Testis (tissue), 3 donors: Measurements from ENCODE around the gene NFE2L3. TPM values are rescaled to one million over a fixed set of nuclear protein-coding genes. Genes with fewer than 3 reads are reported as not detected.
"Not testable (repeated sequence)": the region's sequence is repeated elsewhere in the genome, so short reads cannot be mapped to it uniquely, and the experiment has no call there.

Experiments
- DNase-seq: peaks from one replicate; pipeline ENCODE4 v3.0.0-alpha.2; 2019
- H3K27ac ChIP-seq, 2 donors: fragments of 200-600 bp; sonication (generic); one replicate each; pipeline ENCODE4 v1.5.1; 2019
- H3K27me3 ChIP-seq: fragments of 200-600 bp; sonication (generic); one replicate; pipeline ENCODE4 v1.5.1; 2019
- H3K36me3 ChIP-seq: fragments of 200-600 bp; sonication (generic); one replicate; pipeline ENCODE4 v1.5.1; 2017; ENCODE audit warnings: low read depth; ENCODE audit errors: missing control alignments
- H3K4me1 ChIP-seq: fragments of 200-600 bp; sonication (generic); one replicate; pipeline ENCODE4 v1.5.1; 2019
- H3K4me3 ChIP-seq, 2 donors: fragments of 200-600 bp; sonication (generic); one replicate each; pipeline ENCODE4 v1.5.1; 2017 to 2019
- H3K9me3 ChIP-seq: fragments of 200-600 bp; sonication (generic); one replicate; pipeline ENCODE4 v1.5.1; 2017
- POLR2A ChIP-seq: fragments of 450-650 bp; IDR thresholded peaks from one replicate; pipeline ENCODE4 v1.6.1; 2017; ENCODE audit warnings: antibody characterized with exemption, mild to moderate bottlenecking, moderate library complexity
- WGBS, 2 donors: methylation state at CpG; one replicate each; pipeline ENCODE4 v1.1.5; 2018; 5-methylcytosine and 5-hydroxymethylcytosine counted together
- intact Hi-C: fragments of 100-400 bp; cut with DNase I; formaldehyde crosslinking; loops from one replicate; pipeline ENCODE4 v1.15.1; 2023; ENCODE audit warnings: low total_unique reads
- polyA plus RNA-seq: library from polyadenylated mRNA; stranded (reverse); fragments of 350-450 nt; fragmentation: Illumina TruSeq; extraction: RNeasy Lipid Tissue Mini Kit (QIAGEN cat#74804); gene quantifications from one replicate; pipeline ENCODE4 v1.2.3, GENCODE V29; 2014; ENCODE audit warnings: low read depth, low replicate concordance; ENCODE audit not compliant: insufficient read depth
- total RNA-seq, 2 donors: library from RNA; depleted of rRNA; stranded (reverse); fragments of >200 nt; gene quantifications; one replicate each; pipeline ENCODE4 v1.2.3, GENCODE V29; 2016
- TF ChIP-seq, protein P1 (sequence below), 3 experiments: fragments of 450-650 bp in 2 of 3; fragments of 200-600 bp in 1 of 3; sonication (generic) in 1 of 3; IDR thresholded peaks; one replicate each; pipeline ENCODE4 v1.5.1; 2016 to 2019; ENCODE audit warnings: antibody characterized with exemption in 3 of 3, mild to moderate bottlenecking in 2 of 3, moderate library complexity in 1 of 3

The NFE2L3 gene
- total and polyA plus RNA-seq, 3 donors from 2014 or later, result 3.3 to 4.2 (median 4.2) TPM

DNA sequence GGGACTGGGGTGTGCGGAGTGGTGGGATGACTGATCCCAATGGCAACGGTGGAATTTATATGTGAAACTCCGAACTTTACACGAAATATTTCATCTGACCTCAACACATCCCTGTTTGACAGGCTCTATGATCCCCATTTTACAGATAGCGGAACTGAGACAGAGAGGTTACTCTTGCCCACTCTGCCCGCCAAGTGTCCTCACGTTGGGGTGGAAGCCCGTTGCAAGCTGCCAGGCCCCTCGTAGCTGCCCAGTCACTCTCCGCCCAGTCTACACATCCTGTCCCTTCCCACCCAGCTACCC, 397 bp upstream of the NFE2L3 start:
- Histone ChIP-seq H3K27ac (no peak overlapping the region), H3K27me3 (no peaks in the 10 kb centered on the region), H3K4me3 (peak overlapping the region; percentile 50 to 62), H3K36me3 (no peaks in the 10 kb centered on the region), H3K4me1 (no peaks in the 10 kb centered on the region), H3K9me3 (no peaks in the 10 kb centered on the region)
- WGBS, 2 donors, result 37 to 56% methylated on average over 10 of the region's 10 CpGs
- intact Hi-C loops, result no loop called here
- TF ChIP-seq, protein P1, sequence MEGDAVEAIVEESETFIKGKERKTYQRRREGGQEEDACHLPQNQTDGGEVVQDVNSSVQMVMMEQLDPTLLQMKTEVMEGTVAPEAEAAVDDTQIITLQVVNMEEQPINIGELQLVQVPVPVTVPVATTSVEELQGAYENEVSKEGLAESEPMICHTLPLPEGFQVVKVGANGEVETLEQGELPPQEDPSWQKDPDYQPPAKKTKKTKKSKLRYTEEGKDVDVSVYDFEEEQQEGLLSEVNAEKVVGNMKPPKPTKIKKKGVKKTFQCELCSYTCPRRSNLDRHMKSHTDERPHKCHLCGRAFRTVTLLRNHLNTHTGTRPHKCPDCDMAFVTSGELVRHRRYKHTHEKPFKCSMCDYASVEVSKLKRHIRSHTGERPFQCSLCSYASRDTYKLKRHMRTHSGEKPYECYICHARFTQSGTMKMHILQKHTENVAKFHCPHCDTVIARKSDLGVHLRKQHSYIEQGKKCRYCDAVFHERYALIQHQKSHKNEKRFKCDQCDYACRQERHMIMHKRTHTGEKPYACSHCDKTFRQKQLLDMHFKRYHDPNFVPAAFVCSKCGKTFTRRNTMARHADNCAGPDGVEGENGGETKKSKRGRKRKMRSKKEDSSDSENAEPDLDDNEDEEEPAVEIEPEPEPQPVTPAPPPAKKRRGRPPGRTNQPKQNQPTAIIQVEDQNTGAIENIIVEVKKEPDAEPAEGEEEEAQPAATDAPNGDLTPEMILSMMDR (IDR thresholded peaks at IDR 0.05), result no peak
- TF ChIP-seq POLR2A, result no peak
- no peak for DNase-seq

DNA sequence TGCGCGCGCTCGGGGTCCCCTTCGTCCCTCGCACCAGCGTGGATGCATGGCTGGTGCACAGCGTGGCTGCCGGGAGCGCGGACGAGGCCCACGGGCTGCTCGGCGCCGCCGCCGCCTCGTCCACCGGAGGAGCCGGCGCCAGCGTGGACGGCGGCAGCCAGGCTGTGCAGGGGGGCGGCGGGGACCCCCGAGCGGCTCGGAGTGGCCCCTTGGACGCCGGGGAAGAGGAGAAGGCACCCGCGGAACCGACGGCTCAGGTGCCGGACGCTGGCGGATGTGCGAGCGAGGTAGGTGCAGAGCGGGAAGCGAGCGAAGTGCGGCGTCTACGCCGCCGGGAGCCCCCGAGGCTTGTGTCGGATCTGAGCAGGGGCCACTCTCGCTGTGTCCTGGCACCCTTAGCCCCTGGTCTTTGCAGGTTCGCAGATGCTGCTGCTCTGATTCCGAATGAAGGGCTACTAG, 813 bp downstream of the NFE2L3 start:
- DNase-seq, H3K36me3 ChIP-seq, H3K4me1 ChIP-seq, intact Hi-C loops, H3K27me3 ChIP-seq, H3K27ac ChIP-seq, H3K9me3 ChIP-seq: not testable (repeated sequence)
- H3K4me3 ChIP-seq, result peak overlapping the region; percentile 50 to 62
- WGBS, 2 donors, result 7% methylated on average over 42 of the region's 54 CpGs; no CpG with 5 or more reads in 1 of the 2 donors

DNA sequence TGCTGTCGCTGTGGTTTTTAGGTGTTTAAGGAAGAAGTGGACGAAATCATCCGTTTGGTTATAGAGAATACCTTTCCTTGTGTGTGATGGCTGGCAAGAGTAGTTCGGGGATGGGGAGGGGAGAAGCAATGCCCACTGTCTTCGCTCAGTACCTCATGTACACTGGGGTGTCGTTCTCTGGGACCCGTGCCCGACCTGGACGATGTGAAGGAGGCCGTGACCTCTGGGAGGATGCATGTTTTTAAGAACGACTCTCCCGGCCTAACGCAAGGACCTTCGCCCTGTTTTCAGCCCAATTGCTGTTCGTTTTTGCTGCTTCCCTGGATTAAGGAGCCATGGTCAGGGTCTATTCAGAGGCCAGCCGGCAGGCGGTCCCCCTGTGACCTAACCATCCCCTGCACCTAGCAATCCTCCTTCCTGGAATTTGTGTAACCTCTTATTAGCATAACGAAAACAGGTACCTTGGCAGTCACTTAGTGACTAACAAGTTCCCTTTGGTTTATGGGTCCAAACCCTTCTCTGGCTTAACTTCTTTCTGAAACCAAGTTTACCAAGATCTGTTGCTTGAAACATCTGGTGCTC, 1.3 kb downstream of the NFE2L3 start:
- TF ChIP-seq, protein P1 (IDR thresholded peaks at IDR 0.05), result no peak
- no peak for TF ChIP-seq POLR2A

DNA sequence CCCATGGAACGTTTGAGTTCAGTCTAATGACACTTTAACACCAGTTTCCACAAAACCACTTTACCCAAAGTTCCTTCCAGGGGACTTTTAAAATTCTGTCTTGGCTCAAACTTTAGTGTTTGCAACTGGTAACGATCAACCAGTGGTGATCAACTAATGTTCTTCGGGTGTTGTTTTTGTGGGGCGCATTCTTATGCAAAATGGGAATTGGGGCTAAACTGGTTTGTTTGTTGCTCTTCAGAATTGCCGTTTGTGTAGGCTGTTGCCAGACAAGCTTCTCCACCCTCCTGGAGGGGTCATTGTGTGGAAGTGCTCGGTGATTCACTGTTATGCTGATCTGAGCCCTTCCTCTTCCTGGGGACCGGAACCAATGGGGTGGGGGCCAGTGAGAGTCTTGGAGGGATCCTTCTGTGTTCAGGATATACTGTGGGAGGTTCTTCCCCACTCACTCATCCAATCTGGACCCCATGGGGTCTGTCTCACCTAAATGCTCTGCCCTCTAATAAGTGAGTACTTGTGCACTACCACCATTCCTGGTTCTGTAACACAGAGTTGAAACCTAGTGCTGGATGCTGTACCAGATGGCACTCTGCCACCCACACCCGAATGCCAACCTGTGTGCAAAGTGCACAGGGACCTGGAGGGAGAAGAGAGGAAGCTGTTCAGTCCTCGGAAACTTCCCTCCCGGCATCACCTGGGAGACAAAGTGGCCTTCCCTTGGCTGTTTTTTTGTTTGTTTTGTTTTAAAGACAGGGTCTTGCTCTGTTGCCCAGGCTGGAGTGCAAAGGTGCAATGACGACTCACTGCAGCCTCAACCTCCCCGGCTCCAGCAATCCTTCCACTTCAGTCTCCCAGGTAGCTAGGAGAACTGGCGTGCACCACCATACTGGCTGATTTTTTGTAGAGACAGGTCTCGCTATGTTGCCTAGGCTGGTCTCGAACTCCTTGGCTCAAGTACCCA, 2.1 kb downstream of the NFE2L3 start:
- H3K4me3 ChIP-seq, result no peak overlapping the region
- H3K27ac ChIP-seq, result no peak overlapping the region
- DNase-seq, result no peak
- no peaks in the 10 kb centered on the region for H3K4me1 ChIP-seq
- intact Hi-C loops, result no loop called here
- no peaks in the 10 kb centered on the region for H3K27me3 ChIP-seq
- H3K36me3 ChIP-seq, result no peaks in the 10 kb centered on the region
- TF ChIP-seq, protein P1 (IDR thresholded peaks at IDR 0.05), result no peak
- TF ChIP-seq POLR2A, result no peak
- H3K9me3 ChIP-seq, result no peaks in the 10 kb centered on the region
- WGBS, 2 donors, result 54 to 74% methylated on average over 13 to 15 of the region's 15 CpGs

More for the DNA sequence above, 1.3 kb downstream of the NFE2L3 start:
- H3K27ac ChIP-seq, result no peak overlapping the region
- no peaks in the 10 kb centered on the region for H3K36me3 ChIP-seq
- no peaks in the 10 kb centered on the region for H3K9me3 ChIP-seq
- no peaks in the 10 kb centered on the region for H3K27me3 ChIP-seq
- peak overlapping the region; percentile 50 to 62 for H3K4me3 ChIP-seq
- no peak for DNase-seq
- 23 to 32% methylated on average over 17 to 18 of the region's 18 CpGs for WGBS, 2 donors
- intact Hi-C loops, result no loop called here
- H3K4me1 ChIP-seq, result no peaks in the 10 kb centered on the region

DNA sequence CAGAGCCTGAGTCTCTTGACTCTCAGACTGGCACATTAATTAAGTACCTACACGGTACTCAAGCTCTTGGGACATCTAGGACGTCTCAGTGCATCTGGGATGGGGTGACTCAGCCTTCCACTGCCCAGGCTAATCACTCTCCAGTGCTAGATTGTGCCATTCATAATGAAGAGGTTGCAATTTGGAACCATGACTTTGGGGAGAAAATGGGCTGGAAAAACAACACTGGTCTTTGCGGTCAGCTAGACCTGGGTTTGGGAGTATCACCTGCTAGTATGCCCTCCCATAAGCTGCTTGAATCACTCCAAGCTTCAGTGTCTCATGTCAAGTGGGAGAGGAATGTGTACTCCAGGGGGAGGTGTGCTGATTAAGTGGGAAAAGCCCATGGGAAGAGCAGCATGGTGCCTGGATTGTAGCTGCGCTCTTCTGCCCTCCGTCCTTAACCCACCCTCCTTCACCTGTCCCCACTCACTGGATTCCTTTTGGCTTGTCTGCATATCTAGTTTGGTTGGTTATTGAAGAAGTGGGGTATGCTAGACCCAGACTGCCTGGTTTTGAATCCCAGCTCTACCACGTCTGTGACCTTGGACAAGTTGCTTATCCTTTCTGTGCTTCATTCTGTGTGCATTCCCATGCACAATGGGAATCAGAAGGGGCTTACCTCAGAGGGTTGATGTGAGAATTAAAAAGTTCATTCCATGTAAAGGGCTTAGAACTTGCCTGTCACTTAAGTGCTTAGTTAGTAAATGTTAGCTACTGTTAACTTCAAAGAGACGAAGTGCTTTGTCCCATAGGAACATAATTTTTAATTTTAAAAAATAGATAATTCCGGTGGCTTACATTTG, 3.8 kb downstream of the NFE2L3 start:
- H3K27ac ChIP-seq, result no peak overlapping the region
- intact Hi-C loops, result no loop called here
- no peak for DNase-seq
- H3K36me3 ChIP-seq, result no peaks in the 10 kb centered on the region
- no peaks in the 10 kb centered on the region for H3K4me1 ChIP-seq
- no peaks in the 10 kb centered on the region for H3K27me3 ChIP-seq
- no peak overlapping the region for H3K4me3 ChIP-seq
- no peak for TF ChIP-seq POLR2A
- TF ChIP-seq, protein P1 (IDR thresholded peaks at IDR 0.05), result no peak
- WGBS, 2 donors, result 63 to 70% methylated on average over 8 of the region's 8 CpGs
- H3K9me3 ChIP-seq, result no peaks in the 10 kb centered on the region
